ENCODE results near the gene RPS18. TPM values are rescaled to one million over a fixed set of nuclear protein-coding genes. Genes with fewer than 3 reads are reported as not detected.

Gene RPS18
- total RNA-seq, 4 donors from 2014 or later = 1,642 to 3,082 (median 2,562) TPM

GRCh38 chr6:33314515-33314942 lies 42.7 kb downstream of the RPS18 start:
- H3K27me3 ChIP-seq = no peaks in the 10 kb centered on the region
- TF ChIP-seq EP300 (IDR thresholded peaks at IDR 0.05) (no peak), POLR2AphosphoS5 (IDR thresholded peaks at IDR 0.05) (peak; percentile 2 to 13), POLR2A (IDR thresholded peaks at IDR 0.05; ENCODE audit: low read depth) (no peak)
- peak; percentile 93 for DNase-seq (ENCODE audit: extremely low spot score)
- intact Hi-C loops (cut with DNase I) = loop anchor here (5.0 kb wide), 1 partner anchor 42 kb away; the partner anchor contains the start of genes RPS18 and VPS52
- H3K36me3 ChIP-seq = peaks cover 9 to 34% (median 30%) of the 10 kb centered on the region in 4 donors
- no peaks in the 10 kb centered on the region for H3K9me3 ChIP-seq
- peak overlapping the region; percentile 59 to 96 (median 89) for H3K4me3 ChIP-seq
- H3K4me1 ChIP-seq = peaks cover 40 to 76% (median 67%) of the 10 kb centered on the region in 4 donors
- peak overlapping the region; percentile 88 to 96 (median 96) for H3K27ac ChIP-seq (replicated peaks in 1 of 4)
- WGBS = 3% methylated on average over 8 of the region's 10 CpGs

- Histone ChIP-seq H3K9me3 (no peaks in the 10 kb centered on the region), H3K4me3 (peak overlapping the region; percentile 59 to 96 (median 89)), H3K27ac (replicated peaks in 1 of 4) (peak overlapping the region; percentile 88 to 96 (median 96)), H3K36me3 (peaks cover 16 to 35% (median 33%) of the 10 kb centered on the region in 4 donors), H3K4me1 (peaks cover 45 to 82% (median 73%) of the 10 kb centered on the region in 4 donors), H3K27me3 (no peaks in the 10 kb centered on the region)
- WGBS = 48% methylated on average over 22 of the region's 47 CpGs
- no peak for DNase-seq (ENCODE audit: extremely low spot score)
- TF ChIP-seq POLR2A (IDR thresholded peaks at IDR 0.05; ENCODE audit: low read depth) = no peak
- TF ChIP-seq EP300 (IDR thresholded peaks at IDR 0.05) = no peak
- no peak for TF ChIP-seq CTCF (IDR thresholded peaks at IDR 0.05)
- peak in 1 of 2 donors; percentile 7 for TF ChIP-seq POLR2AphosphoS5 (IDR thresholded peaks at IDR 0.05)
- intact Hi-C loops (cut with DNase I) = loop anchor here (5.0 kb wide), 1 partner anchor 43 kb away; the partner anchor contains the start of genes RPS18 and VPS52
These were observed 43.3 kb downstream of the RPS18 start for GRCh38 chr6:33314943-33315792.

GRCh38 chr6:33315793-33316602 lies 44.1 kb downstream of the RPS18 start:
- TF ChIP-seq CTCF (IDR thresholded peaks at IDR 0.05) (no peak), POLR2AphosphoS5 (IDR thresholded peaks at IDR 0.05) (no peak), EP300 (IDR thresholded peaks at IDR 0.05) (no peak), POLR2A (IDR thresholded peaks at IDR 0.05; ENCODE audit: low read depth) (no peak)
- peaks cover 53 to 85% (median 77%) of the 10 kb centered on the region in 4 donors for H3K4me1 ChIP-seq
- H3K36me3 ChIP-seq = peaks cover 24 to 36% (median 33%) of the 10 kb centered on the region in 4 donors
- H3K27ac ChIP-seq (replicated peaks in 1 of 4) = peak overlapping the region; percentile 89 to 96 (median 96)
- no peak overlapping the region for H3K4me3 ChIP-seq
- no peaks in the 10 kb centered on the region for H3K9me3 ChIP-seq
- intact Hi-C loops (cut with DNase I) = no loop called here
- no peak for DNase-seq (ENCODE audit: extremely low spot score)
- no peaks in the 10 kb centered on the region for H3K27me3 ChIP-seq
- 87% methylated on average over 15 of the region's 17 CpGs for WGBS

- intact Hi-C loops (cut with DNase I) = no loop called here
- Histone ChIP-seq H3K4me3 (peak overlapping the region; percentile 59 to 74 (median 66)), H3K9me3 (no peaks in the 10 kb centered on the region), H3K36me3 (peaks cover 27 to 40% (median 32%) of the 10 kb centered on the region in 4 donors), H3K4me1 (peaks cover 53 to 85% (median 77%) of the 10 kb centered on the region in 4 donors), H3K27ac (replicated peaks in 1 of 4) (peak overlapping the region; percentile 84 to 95 (median 90)), H3K27me3 (no peaks in the 10 kb centered on the region)
- DNase-seq (ENCODE audit: extremely low spot score) = no peak
- WGBS = 76% methylated on average over 19 of the region's 19 CpGs
- TF ChIP-seq EP300 (IDR thresholded peaks at IDR 0.05) = no peak
- no peak for TF ChIP-seq POLR2A (IDR thresholded peaks at IDR 0.05; ENCODE audit: low read depth)
- TF ChIP-seq POLR2AphosphoS5 (IDR thresholded peaks at IDR 0.05) = no peak
- no peak for TF ChIP-seq CTCF (IDR thresholded peaks at IDR 0.05)
These were observed 44.9 kb downstream of the RPS18 start for GRCh38 chr6:33316603-33317418.

Data from esophagus muscularis mucosa (tissue), 4 donors.